ENCODE measurements around the gene IL17REL.

The IL17REL gene

DNA sequence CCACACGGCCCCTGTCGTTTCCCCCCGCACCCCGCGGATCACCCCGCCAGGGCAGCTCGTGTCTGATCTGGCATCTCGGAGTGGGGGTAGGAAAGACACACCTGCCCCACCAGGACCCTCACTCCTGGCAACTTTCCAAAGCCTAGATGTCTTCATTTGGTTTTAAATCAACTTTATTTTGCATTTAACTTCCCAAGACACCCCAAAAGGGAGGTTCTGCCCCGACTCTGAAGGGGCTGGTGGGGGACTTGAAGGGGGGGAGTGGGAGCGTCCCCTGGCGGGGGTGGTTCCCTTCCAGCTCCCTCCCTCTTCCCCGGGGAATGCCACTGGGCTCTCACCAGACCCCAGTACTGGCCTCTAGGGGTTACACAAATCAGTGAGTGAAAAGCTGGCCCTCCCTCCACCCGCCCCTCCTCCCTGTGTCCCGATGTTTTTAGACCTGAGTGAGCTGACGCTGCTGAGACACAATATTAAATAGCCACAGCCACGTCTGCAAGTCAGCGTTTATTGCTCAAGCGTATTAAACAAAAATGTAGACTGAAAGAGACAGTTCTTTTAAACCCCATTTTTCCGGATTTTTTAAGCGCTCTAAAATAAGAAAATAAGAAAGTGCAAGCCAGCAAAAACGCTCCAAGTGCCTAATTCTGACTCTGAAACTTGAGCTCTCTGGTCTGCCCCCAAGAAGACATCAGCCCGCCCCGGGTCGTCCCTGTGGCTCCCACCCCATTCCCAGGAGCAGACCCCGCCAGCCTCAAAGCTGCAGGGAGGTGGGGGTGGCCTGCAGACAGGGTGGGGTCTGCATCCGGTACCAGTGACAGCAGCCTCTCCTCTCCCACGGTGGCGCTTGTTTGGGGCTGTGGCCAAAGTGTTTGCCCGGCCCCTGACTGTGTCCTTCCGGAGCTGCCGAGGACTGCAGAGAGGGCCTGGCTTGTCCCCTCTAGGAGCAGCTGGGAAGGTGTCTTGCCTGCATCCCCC, 46.6 kb upstream of the IL17REL start:
- Histone ChIP-seq H3K9me3 (no peaks in the 10 kb centered on the region), H3K4me3 (ENCODE audit: low read depth, low read length) (no peak overlapping the region), H3K4me1 (no peaks in the 10 kb centered on the region), H3K36me3 (no peaks in the 10 kb centered on the region), H3K27me3 (peaks cover 5% of the 10 kb centered on the region; the same call in 1 of the 2 replicates)
- TF ChIP-seq, protein P1, sequence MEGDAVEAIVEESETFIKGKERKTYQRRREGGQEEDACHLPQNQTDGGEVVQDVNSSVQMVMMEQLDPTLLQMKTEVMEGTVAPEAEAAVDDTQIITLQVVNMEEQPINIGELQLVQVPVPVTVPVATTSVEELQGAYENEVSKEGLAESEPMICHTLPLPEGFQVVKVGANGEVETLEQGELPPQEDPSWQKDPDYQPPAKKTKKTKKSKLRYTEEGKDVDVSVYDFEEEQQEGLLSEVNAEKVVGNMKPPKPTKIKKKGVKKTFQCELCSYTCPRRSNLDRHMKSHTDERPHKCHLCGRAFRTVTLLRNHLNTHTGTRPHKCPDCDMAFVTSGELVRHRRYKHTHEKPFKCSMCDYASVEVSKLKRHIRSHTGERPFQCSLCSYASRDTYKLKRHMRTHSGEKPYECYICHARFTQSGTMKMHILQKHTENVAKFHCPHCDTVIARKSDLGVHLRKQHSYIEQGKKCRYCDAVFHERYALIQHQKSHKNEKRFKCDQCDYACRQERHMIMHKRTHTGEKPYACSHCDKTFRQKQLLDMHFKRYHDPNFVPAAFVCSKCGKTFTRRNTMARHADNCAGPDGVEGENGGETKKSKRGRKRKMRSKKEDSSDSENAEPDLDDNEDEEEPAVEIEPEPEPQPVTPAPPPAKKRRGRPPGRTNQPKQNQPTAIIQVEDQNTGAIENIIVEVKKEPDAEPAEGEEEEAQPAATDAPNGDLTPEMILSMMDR (IDR thresholded peaks at IDR 0.05; ENCODE audit: low read depth, low read length) = 0 out of 2 replicates have a peak, but pooled peaks have one; percentile 3
- DNase-seq = peak; percentile 47

DNA sequence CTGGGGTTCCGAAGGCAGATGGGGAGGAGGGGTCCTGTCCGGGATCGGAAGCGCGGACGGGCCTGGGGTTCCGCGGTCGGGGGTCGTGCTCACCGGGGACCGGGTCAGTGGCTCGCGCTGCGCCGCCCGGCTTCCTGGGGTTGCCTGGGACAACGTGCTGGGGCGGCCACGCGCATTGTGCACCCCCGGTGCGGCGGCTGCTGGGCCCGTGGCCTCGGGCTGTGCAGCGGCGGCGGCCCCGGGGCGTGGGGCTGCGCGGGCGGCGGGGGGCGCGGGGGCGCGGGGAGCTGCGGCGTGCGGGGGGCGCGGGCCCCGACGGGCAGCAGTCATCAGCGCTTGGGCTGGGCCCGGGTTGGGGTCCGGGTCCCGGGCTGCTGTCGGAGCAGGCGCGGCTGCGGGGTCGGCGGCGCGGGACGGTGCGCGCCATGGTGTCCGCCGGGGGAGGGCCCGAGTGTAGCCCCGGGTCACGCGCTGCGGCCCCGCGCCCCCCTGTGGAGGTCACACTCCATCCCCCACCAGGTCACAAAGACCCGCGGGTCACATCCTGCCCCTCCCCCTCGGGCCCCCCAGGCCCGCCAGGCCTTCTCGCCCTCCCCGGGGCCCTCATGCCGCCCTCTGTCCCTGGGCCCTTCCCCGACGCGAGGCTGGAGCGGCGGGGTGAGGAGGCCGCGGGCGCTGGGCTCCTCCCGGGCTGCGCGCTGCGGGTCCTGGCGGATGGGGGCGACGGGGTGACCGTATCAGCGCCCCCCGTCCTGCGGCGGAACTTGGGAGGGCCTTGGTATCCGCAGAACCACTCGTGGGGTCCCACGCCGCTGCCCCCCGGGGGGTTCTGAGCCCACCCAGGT, 45.7 kb upstream of the IL17REL start, which contains the start of gene TTLL8:
Gene TTLL8 (minus strand): TSS at position 238 of the 845 bp plus-strand sequence.
- Histone ChIP-seq H3K9me3 (no peaks in the 10 kb centered on the region), H3K27me3 (peaks cover 5% of the 10 kb centered on the region; the same call in 1 of the 2 replicates), H3K4me3 (ENCODE audit: low read depth, low read length) (no peak within 1 kb of the TSS), H3K4me1 (no peaks in the 10 kb centered on the region), H3K36me3 (no peaks in the 10 kb centered on the region)
- DNase-seq = no peak
- TF ChIP-seq, protein P1 (IDR thresholded peaks at IDR 0.05; ENCODE audit: low read depth, low read length) = no peak

DNA sequence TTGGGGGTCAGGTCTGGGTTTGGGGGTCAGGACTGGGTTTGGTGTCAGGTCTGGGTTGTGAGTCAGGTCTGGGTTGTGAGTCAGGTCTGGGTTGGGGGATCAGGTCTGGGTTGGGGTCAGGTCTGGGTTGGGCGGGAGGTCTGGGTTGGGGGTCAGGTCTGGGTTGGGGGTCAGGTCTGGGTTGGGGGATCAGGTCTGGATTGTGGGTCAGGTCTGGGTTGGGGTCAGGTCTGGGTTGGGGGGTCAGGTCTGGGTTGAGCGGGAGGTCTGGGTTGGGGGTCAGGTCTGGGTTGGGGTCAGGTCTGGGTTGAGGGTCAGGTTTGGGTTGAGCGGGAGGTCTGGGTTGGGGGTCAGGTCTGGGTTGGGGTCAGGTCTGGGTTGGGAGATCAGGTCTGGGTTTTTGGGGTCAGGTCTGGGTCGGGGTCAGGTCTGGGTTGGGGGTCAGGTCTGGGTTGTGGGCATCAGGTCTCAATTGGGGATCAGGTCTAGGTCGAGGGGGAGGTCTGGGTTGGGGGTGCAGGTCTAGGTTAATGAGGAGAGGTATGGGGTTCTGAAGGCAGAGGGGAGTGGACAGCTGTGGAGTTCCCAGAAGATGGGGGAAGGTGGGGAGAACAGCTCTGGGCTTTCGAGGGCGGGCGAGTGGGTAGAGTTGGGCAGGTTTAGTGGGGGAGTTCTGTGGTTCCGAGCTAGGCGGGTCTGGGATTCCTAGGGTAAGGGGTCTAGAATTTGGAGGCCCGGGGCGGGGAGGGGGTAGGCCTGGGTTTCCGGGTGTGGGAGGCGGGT, 44.9 kb upstream of the IL17REL start:
- TF ChIP-seq, protein P1 (IDR thresholded peaks at IDR 0.05; ENCODE audit: low read depth, low read length) = no peak
- Histone ChIP-seq H3K9me3 (no peaks in the 10 kb centered on the region), H3K36me3 (no peaks in the 10 kb centered on the region), H3K27me3 (peaks cover 5% of the 10 kb centered on the region; the same call in 1 of the 2 replicates), H3K4me1 (no peaks in the 10 kb centered on the region), H3K4me3 (ENCODE audit: low read depth, low read length) (no peak overlapping the region)
- no peak for DNase-seq

DNA sequence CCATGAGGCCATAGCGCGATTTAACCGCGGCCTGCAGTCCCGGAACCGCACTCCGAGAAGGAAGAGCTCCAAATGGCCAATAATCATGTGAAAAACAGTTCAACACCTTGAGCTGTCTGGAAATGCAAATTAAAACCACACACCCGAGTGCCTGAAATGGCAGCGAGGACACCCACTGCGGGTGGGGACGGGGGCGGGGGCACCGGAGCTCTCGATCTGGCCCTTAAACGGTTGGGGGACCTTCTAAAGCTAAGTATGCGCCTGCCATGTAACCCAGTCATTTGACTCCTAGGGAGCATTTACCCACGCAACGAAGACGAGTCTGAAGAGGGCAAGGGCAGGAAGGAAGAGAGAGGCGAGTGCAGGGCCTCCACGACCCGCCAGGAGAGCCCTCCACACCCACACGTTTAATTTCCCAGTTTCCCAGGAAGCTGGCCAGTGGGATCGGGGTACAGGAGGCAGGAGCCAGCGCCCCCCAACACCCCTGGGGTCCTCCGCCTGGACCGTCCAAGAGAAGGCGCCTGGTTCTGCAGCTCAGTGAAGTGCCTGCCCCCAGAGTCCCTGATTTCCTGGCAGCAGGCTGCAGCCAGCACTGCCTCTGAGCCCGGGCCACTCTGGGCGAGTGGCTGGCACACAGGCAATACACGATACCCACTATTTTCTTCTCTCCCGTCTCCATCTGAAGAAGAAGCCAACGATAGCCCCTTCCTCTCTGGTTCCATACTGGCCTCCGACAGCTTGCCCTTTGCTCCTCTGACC, 43.8 kb upstream of the IL17REL start:
- TF ChIP-seq, protein P1 (IDR thresholded peaks at IDR 0.05; ENCODE audit: low read depth, low read length) = no peak
- Histone ChIP-seq H3K4me1 (no peaks in the 10 kb centered on the region), H3K36me3 (no peaks in the 10 kb centered on the region), H3K9me3 (no peaks in the 10 kb centered on the region), H3K27me3 (peaks cover 5% of the 10 kb centered on the region; the same call in 1 of the 2 replicates), H3K4me3 (ENCODE audit: low read depth, low read length) (no peak overlapping the region)
- DNase-seq = no peak

DNA sequence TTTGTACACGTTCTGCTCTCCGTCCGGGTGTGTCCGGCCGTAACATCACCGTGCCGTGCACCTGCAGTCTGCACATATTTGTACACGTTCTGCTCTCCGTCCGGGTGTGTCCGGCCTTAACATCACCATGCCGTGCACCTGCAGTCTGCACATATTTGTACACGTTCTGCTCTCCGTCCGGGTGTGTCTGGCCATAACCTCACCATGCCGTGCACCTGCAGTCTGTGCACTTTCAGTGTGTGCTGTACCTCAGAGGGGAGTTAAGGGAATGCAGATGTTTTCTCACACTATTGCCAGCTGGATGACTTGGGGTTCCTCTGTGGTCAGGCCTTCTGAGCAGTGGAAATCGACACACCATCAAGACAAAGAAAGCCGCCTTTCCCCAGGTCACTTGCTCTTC, 41.3 kb upstream of the IL17REL start:
- H3K4me1 ChIP-seq = no peaks in the 10 kb centered on the region
- no peak overlapping the region for H3K4me3 ChIP-seq (ENCODE audit: low read depth, low read length)

More for the DNA sequence above, 41.3 kb upstream of the IL17REL start:
- H3K36me3 ChIP-seq = no peaks in the 10 kb centered on the region
- TF ChIP-seq, protein P1 (IDR thresholded peaks at IDR 0.05; ENCODE audit: low read depth, low read length) = no peak
- DNase-seq = no peak
- no peaks in the 10 kb centered on the region; the same call in 1 of the 2 replicates for H3K9me3 ChIP-seq
- peaks cover 5% of the 10 kb centered on the region; the same call in 1 of the 2 replicates for H3K27me3 ChIP-seq
